Left ventricle myocardium superior (tissue), 1 donor: ENCODE data around the gene ATP13A3. TPM values are rescaled to one million over a fixed set of nuclear protein-coding genes. Genes with fewer than 3 reads are reported as not detected.
"Not testable (repeated sequence)": the region's sequence is repeated elsewhere in the genome, so short reads cannot be mapped to it uniquely, and the experiment has no call there.

Experiments used
- ATAC-seq: fragments of 200-7000 bp; cut with Tn5 transposase; one replicate; pipeline ENCODE4 v1.9.1; 2020; ENCODE audit warnings: mild to moderate bottlenecking, moderate library complexity
- DNase-seq: peaks from one replicate; pipeline ENCODE4 v3.0.0-alpha.2; 2020
- intact Hi-C: fragments of 100-400 bp; cut with micrococcal nuclease; formaldehyde crosslinking; loops from one replicate; pipeline ENCODE4 v1.11.0; 2022
- total RNA-seq: library from RNA; stranded (reverse); fragmentation: NEBNext Ultra II Directional; extraction: Animal tissue kit (Norgen Biotek cat#: 25700); gene quantifications from one replicate; pipeline ENCODE4 v1.2.1, GENCODE V29; 2021
- donor health status: DM: no; HTN: yes; CAD: no; lungs with severe emphysema.

The ATP13A3 gene
- total RNA-seq, 1 donor from 2014 or later, result 41.4 TPM

GRCh38 chr3:194482830-194483229, 4.0 kb downstream of the ATP13A3 start:
- intact Hi-C loops, result not testable (repeated sequence)

DNA sequence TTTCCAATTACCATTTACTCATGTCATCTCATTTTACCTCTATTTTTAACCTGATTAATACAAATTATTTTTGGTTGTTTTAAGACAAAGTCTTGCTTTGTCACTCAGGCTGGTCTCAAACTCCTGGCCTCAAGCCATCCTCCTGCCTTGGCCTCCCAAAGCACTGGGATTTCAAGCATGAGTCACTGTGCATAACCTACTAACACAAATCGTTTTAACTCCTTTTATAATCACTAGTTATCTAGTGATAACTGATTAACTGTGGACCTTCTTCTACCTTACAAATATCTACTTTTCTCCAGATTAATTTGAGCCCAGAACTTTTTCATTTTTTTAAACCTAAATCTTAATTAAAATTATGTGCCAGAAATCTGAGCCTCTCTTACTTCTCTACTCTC, 4.6 kb downstream of the ATP13A3 start:
- no peak for ATAC-seq
- intact Hi-C loops, result no loop called here
- no peak for DNase-seq

More at GRCh38 chr3:194482830-194483229, 4.0 kb downstream of the ATP13A3 start:
- ATAC-seq, DNase-seq: not testable (repeated sequence)

DNA sequence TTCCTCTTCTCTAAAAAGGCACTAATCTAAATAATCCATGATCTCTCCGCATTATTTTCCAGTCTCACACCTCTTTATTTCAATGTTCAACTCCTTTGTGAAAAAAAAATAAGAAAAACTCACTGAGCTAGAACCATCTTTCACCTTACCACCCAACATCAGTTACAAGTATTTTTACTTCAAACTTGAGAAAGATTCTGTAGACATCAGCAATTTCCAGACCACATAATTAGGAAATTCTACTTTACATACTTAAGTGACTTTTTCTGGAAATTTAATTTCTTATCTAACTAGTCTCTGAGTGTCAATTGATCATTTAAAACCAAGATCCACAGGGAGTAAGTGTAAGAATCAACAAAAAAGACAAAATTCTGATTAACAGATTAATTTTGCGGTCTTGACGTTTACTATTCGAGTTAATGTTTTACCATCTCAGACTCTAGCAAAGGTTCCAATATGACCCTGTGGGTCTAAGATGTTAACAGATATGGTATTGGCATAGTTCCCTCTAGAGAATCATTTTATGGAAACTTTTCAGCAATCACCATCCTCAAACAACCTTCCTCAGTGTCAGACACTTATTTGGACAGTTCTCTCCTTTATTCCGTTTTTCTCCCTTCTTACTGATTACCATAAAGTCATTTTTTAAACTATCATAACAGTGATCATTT, 5.1 kb downstream of the ATP13A3 start:
- no peak for ATAC-seq
- DNase-seq, result no peak
- intact Hi-C loops, result no loop called here

- DNase-seq (no peak), ATAC-seq (no peak)
- intact Hi-C loops, result no loop called here
Observed at GRCh38 chr3:194481103-194481502, 5.7 kb downstream of the ATP13A3 start.

DNA sequence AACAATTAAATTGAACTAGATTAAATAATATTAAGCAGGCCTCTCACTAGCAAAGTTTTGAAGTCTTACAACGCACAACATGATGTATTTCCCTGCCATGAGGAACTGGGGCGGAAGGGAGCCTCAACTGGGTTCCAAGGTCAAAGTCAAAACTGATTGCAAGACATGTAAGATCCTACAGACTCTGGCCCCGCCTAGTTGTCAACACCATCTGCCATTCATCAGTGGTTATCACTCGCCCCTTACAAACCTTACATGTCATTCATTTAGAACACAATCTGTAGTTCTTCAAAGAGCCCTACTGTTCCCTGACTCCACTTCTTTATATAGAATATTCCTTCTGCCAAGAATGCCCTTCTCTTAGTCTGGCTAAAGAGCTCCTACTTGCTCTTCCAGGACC, 10.0 kb downstream of the ATP13A3 start:
- ATAC-seq, result peak; percentile 95
- intact Hi-C loops, result no loop called here
- peak; percentile 60 for DNase-seq

DNA sequence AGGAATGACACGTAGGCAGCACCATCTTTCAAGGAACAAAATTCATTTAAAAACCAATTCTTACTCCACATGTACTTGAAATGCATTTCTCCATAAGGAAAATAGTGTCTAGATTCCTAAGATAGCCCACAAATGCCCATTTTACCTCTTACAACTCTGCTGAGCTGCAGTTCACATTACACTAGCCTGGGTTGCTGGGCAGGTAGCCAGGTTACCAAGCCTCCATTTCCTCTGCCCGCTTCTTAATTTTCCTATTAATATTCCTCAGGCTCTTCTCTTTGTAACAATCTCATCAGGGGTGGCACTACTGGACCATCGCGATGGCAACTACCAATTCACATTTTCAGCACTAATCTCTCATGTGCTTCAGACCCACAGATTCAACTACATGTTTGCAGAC, 10.8 kb downstream of the ATP13A3 start:
- DNase-seq (no peak), ATAC-seq (peak; percentile 15)
- intact Hi-C loops, result no loop called here

DNA sequence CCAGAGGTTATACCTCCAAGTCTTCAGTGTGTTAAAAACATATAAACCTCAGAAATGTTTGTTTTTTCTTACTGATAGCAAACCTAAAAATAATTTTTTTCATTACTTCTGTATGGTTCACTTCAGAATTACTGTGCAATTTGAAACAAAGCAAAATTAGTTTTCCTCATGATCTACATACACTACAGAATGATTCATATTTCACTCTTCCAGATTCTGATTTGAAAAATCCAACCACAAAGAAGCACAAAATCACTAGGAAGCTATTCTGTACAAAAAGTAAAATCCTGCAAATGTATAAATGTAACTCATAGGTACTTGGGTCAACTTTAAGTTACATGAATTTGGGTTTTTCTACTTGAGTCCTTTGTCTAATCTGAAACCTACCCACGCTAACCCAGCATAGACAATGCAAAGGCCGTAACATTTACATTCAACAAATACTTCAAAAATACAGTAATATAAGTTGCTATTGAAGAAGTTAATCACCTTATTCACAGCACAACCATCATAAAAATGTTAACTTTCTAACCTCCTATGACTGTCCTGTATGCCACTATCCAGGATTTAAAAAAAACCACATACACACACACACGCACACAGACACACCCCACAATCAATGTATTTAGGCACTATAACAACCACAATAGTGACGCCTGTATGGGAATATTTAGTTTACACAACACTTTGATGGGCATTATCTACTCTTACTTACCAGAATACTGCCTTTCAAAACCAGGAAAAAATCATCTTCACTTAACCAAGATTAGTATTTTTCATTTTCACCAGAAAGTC, 11.5 kb downstream of the ATP13A3 start:
- DNase-seq (no peak), ATAC-seq (no peak)
- intact Hi-C loops, result no loop called here

GRCh38 chr3:194474675-194475074, 12.1 kb downstream of the ATP13A3 start:
- intact Hi-C loops, result loop anchor here (5.0 kb wide), 1 partner anchor 118 kb away; no protein-coding TSS in a partner anchor
- DNase-seq (no peak), ATAC-seq (no peak)

GRCh38 chr3:194472290-194472920, 14.4 kb downstream of the ATP13A3 start:
- intact Hi-C loops, result loop anchor here (5.0 kb wide), 1 partner anchor 120 kb away; no protein-coding TSS in a partner anchor
- DNase-seq, result no peak
- peak; percentile 39 for ATAC-seq

DNA sequence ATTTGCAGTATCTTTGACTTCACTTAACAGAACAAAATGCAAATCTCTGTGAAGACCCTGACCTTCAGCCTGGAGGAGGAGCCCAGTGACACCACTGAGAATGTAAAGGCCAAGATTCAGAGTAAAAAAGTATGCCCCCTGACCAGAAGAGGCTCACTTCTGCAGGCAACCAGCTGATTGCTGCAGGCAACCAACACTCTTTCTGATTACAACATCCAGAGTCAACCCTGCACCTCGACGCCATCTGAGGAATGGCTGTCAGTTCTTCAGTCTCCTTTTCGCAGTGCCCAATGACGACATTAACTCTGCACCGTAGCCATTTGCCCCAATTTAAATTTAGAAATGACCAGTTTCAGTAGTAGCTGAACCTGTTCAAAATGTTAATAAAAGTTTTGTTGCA, 14.9 kb downstream of the ATP13A3 start:
- ATAC-seq (no peak), DNase-seq (no peak)
- intact Hi-C loops, result loop anchor here (5.0 kb wide), 1 partner anchor 120 kb away; no protein-coding TSS in a partner anchor

DNA sequence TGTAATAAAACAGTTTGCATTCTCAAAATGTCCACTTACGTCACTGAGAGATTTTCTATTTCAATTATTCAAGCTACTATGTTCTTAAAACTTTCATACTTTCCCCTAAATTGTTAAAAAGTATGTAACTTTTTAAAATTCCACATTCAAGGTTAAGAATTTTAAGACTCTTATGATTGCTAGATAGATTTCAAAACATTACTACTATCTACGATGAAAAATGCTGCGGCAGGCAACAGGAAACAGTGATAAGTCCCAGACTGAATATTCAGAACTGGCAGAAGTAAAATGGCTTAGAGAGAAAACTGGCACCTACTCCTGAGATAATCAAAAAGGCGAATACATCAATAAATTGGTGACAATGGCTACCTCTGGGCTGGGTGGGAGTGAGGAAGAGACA, 16.2 kb downstream of the ATP13A3 start:
- ATAC-seq, result no peak
- no peak for DNase-seq
- intact Hi-C loops, result loop anchor here (5.0 kb wide), 1 partner anchor 122 kb away; no protein-coding TSS in a partner anchor

DNA sequence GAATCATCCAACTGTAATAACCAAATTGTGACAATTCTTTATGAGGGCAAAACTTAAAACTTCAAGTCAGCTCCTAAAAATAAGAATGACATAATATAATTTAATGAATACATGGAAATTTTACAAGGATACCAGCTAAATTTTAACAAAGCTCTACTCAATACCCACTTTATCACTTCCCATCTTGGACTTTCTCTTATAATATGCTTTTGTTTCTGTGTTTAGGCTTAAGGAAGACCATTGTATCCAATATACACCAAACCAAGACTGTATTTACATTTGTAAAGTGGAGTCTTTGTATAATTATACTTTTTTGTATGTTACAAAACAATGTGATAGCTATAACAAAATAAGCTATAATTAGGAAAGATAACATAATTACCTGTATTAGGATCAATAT, 16.8 kb downstream of the ATP13A3 start:
- intact Hi-C loops, result loop anchor here (5.0 kb wide), 1 partner anchor 122 kb away; no protein-coding TSS in a partner anchor
- no peak for ATAC-seq
- no peak for DNase-seq

DNA sequence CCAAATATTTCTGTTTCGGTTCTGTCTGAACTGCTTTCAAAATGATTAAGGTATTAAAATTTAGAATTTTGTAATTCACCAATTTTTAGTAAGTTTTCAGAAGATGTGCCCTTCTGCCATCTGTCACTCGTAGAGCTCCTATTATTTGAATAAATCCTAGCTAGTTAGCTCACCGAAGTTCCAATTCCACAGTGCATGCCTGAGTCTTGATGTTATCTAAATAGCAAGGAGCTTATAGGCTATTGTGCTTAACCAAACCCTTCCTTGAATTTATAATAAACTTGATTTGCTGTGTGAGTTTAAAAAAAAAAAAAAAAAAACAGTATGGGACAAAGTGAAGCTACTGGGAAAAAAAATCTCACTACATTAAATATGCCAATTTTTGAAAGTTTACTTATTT, 18.7 kb downstream of the ATP13A3 start:
- ATAC-seq (no peak), DNase-seq (no peak)
- intact Hi-C loops, result no loop called here

DNA sequence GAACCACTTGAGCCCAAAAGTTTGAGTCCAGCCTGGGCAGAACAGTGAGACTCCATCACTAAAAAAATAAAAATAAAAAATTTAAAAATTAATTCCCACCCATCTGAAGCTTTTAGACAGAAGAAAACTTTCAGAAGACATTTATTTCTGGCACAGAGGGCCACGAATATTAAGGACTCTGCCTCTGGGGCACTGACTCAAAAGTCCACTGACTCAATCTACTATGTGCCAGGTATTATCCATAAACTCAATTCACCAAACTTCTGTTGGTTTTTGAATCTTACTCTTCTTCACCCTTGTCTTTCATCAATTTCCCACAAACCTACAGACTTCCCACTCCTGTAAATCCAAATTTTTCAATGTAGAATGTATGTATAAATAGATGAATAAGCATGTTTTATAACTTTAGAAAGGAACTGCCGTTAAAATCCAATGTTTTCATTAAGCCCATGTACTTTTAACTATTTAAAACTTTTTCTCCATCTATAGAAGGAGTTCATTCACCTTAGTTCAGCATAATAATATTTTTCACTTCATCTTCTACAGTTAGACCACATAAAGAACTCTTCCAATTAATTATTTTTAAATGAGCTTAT, 19.9 kb downstream of the ATP13A3 start:
- DNase-seq, result no peak
- ATAC-seq, result no peak
- intact Hi-C loops, result no loop called here

GRCh38 chr3:194465920-194466570, 20.8 kb downstream of the ATP13A3 start:
- DNase-seq (no peak), ATAC-seq (no peak)
- intact Hi-C loops, result no loop called here

- ATAC-seq, result no peak
- DNase-seq, result no peak
- intact Hi-C loops, result no loop called here
Observed at GRCh38 chr3:194465246-194465645, 21.6 kb downstream of the ATP13A3 start.

- intact Hi-C loops, result no loop called here
- ATAC-seq (no peak), DNase-seq (no peak)
Observed at GRCh38 chr3:194464692-194465091, 22.1 kb downstream of the ATP13A3 start.

GRCh38 chr3:194462936-194463335, 23.9 kb downstream of the ATP13A3 start:
- DNase-seq (no peak), ATAC-seq (no peak)
- intact Hi-C loops, result no loop called here

GRCh38 chr3:194460566-194460965, 26.2 kb downstream of the ATP13A3 start:
- ATAC-seq, result no peak
- intact Hi-C loops, result no loop called here

More at GRCh38 chr3:194460566-194460965, 26.2 kb downstream of the ATP13A3 start:
- DNase-seq, result no peak
